BE2C (cell line): ENCODE data around the gene HLA-DPB1. TPM values are rescaled to one million over a fixed set of nuclear protein-coding genes. Genes with fewer than 3 reads are reported as not detected.

ENCODE experiments used
- DNase-seq: peaks from one replicate; pipeline ENCODE4 v3.0.0-alpha.2; 2020
- H3K27me3 ChIP-seq: fragments of 250-450 bp; sonication (Bioruptor Pico); 2 replicates; pipeline ENCODE4 v1.5.1; 2020; ENCODE audit warnings: mild to moderate bottlenecking
- H3K36me3 ChIP-seq: fragments of 250-450 bp; sonication (Bioruptor Pico); 2 replicates; pipeline ENCODE4 v1.5.1; 2020; ENCODE audit warnings: mild to moderate bottlenecking
- H3K4me1 ChIP-seq: fragments of 250-450 bp; sonication (Bioruptor Pico); 2 replicates; pipeline ENCODE4 v1.5.1; 2020
- H3K4me3 ChIP-seq: 2 replicates; pipeline ENCODE4 v1.5.1; 2011; ENCODE audit warnings: low read depth, low read length
- H3K9me3 ChIP-seq: fragments of 250-450 bp; sonication (Bioruptor Pico); 2 replicates; pipeline ENCODE4 v1.5.1; 2020
- CTCF ChIP-seq: IDR thresholded peaks from 2 replicates; pipeline ENCODE4 v1.5.1; 2012; ENCODE audit warnings: mild to moderate bottlenecking, low read depth, low read length
- polyA plus RNA-seq: library from polyadenylated mRNA; unstranded; fragments of >200 nt; gene quantifications from one replicate; pipeline ENCODE4 v1.2.1, GENCODE V29; 2012; ENCODE audit warnings: low read depth, missing spikeins; ENCODE audit not compliant: insufficient read length, insufficient read depth

The HLA-DPB1 gene
- polyA plus RNA-seq, result 1.5 TPM

- no peak for TF ChIP-seq CTCF
- no peak for DNase-seq
- Histone ChIP-seq H3K4me3 (no peak within 1 kb of the TSS), H3K9me3 (no peaks in the 10 kb centered on the region), H3K36me3 (no peaks in the 10 kb centered on the region), H3K4me1 (no peaks in the 10 kb centered on the region), H3K27me3 (peaks cover 51% of the 10 kb centered on the region)
These were observed at the start of gene HLA-DPB1 for GRCh38 chr6:33075568-33076405. HLA-DPB1 (plus strand) TSS chr6:33075990; CDS start chr6:33076042, 52 bp downstream.

- Histone ChIP-seq H3K9me3 (no peaks in the 10 kb centered on the region), H3K4me3 (no peak overlapping the region), H3K36me3 (no peaks in the 10 kb centered on the region), H3K27me3 (peaks cover 3% of the 10 kb centered on the region; the same call in 1 of the 2 replicates), H3K4me1 (no peaks in the 10 kb centered on the region)
- no peak for TF ChIP-seq CTCF
- DNase-seq, result no peak
These were observed 47.5 kb upstream of the HLA-DPB1 start for GRCh38 chr6:33028220-33028849.

- Histone ChIP-seq H3K27me3 (peaks cover 3% of the 10 kb centered on the region; the same call in 1 of the 2 replicates), H3K4me3 (no peak overlapping the region), H3K4me1 (no peaks in the 10 kb centered on the region), H3K9me3 (no peaks in the 10 kb centered on the region), H3K36me3 (no peaks in the 10 kb centered on the region)
- no peak for TF ChIP-seq CTCF
- DNase-seq, result no peak
These were observed 46.2 kb upstream of the HLA-DPB1 start for GRCh38 chr6:33029328-33030184.

- no peak overlapping the region for H3K4me3 ChIP-seq
- TF ChIP-seq CTCF, result no peak
These were observed 45.5 kb upstream of the HLA-DPB1 start for GRCh38 chr6:33030245-33030644.

GRCh38 chr6:33034554-33034953 lies 41.2 kb upstream of the HLA-DPB1 start:
- peaks cover 18% of the 10 kb centered on the region for H3K27me3 ChIP-seq
- H3K4me1 ChIP-seq, result no peaks in the 10 kb centered on the region

More at GRCh38 chr6:33030245-33030644, 45.5 kb upstream of the HLA-DPB1 start:
- Histone ChIP-seq H3K27me3 (peaks cover 3% of the 10 kb centered on the region; the same call in 1 of the 2 replicates), H3K4me1 (no peaks in the 10 kb centered on the region), H3K9me3 (no peaks in the 10 kb centered on the region), H3K36me3 (no peaks in the 10 kb centered on the region)
- no peak for DNase-seq

More at GRCh38 chr6:33034554-33034953, 41.2 kb upstream of the HLA-DPB1 start:
- H3K9me3 ChIP-seq, result no peaks in the 10 kb centered on the region
- H3K36me3 ChIP-seq, result no peaks in the 10 kb centered on the region
- no peak for DNase-seq
- no peak overlapping the region for H3K4me3 ChIP-seq
- TF ChIP-seq CTCF, result no peak
